ENCODE results near the gene XCR1. TPM values are rescaled to one million over a fixed set of nuclear protein-coding genes. Genes with fewer than 3 reads are reported as not detected.

Gene XCR1
- total RNA-seq, 1 donor from 2014 or later = not detected

- TF ChIP-seq CTCF (conservative IDR thresholded peaks at IDR 0.05; ENCODE audit: low read depth, low read length) = no peak
- DNase-seq (ENCODE audit: low read depth) = no peak
- no peak overlapping the region for H3K4me3 ChIP-seq (ENCODE audit: low read depth, low read length)
These were observed 58.2 kb downstream of the XCR1 start for GRCh38 chr3:45969116-45969515.

GRCh38 chr3:45968706-45969105 is 58.6 kb downstream of the XCR1 start:
- DNase-seq (ENCODE audit: low read depth) = no peak
- no peak overlapping the region for H3K4me3 ChIP-seq (ENCODE audit: low read depth, low read length)
- no peak for TF ChIP-seq CTCF (conservative IDR thresholded peaks at IDR 0.05; ENCODE audit: low read depth, low read length)

DNA sequence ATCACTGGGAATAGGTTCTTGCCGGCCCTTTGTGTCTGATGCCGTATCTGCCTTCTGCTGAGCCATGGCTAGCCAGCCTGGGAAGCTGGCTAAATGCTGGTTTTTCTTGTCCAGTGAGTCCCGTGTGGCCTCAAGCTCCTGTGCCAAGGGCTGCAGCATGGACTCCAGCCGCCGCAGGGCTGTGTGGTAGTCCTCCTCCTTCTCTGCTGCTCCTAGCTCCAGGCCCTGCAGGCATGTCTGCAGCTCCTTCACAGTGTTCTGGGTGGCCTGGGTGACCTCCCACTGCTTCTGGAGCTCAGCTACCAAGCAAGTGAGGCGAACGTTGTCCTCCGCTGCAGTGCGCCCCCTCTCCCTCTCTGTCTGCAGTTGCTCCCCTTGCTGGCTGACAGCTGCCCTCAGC is 59.1 kb downstream of the XCR1 start:
- TF ChIP-seq CTCF (conservative IDR thresholded peaks at IDR 0.05; ENCODE audit: low read depth, low read length) = no peak
- H3K4me3 ChIP-seq (ENCODE audit: low read depth, low read length) = no peak overlapping the region
- no peak for DNase-seq (ENCODE audit: low read depth)

GRCh38 chr3:45967724-45968123 is 59.6 kb downstream of the XCR1 start:
- DNase-seq (ENCODE audit: low read depth) = no peak
- no peak overlapping the region for H3K4me3 ChIP-seq (ENCODE audit: low read depth, low read length)
- TF ChIP-seq CTCF (conservative IDR thresholded peaks at IDR 0.05; ENCODE audit: low read depth, low read length) = no peak

Other genes with a start within 250 kb of the XCR1 start
- 0.51 and 2.8 TPM in 2 replicates for gene SLC6A20, start 230.9 kb downstream of the XCR1 start, total RNA-seq
- 8.2 and 8.6 TPM in 2 replicates for gene LZTFL1, start 185.4 kb downstream of the XCR1 start, total RNA-seq
- gene CCR9, start 140.9 kb downstream of the XCR1 start, total RNA-seq = 0.17 TPM in 1 of 2 replicates, not detected in the other
- gene CXCR6, start 84.0 kb downstream of the XCR1 start, total RNA-seq = not detected in 2 replicates
- gene FYCO1, start 31.7 kb downstream of the XCR1 start, total RNA-seq = 10.3 and 10.9 TPM in 2 replicates
- gene CCR1, start 180.8 kb upstream of the XCR1 start, total RNA-seq = not detected in 2 replicates
- gene CCR3, start 215.0 kb upstream of the XCR1 start, total RNA-seq = not detected in 2 replicates